K562 (cell line): ENCODE data around the gene GP1BB. TPM values are rescaled to one million over a fixed set of nuclear protein-coding genes. Genes with fewer than 3 reads are reported as not detected.

Experiments
- FOSL1 ChIP-seq: fragments of 200-800 bp; sonication (Bioruptor generic); conservative IDR thresholded peaks from 2 replicates; pipeline ENCODE4 v1.6.1; 2016; ENCODE audit warnings: missing genetic modification characterization, missing compliant biosample characterization
- FOXJ2 ChIP-seq: fragments of 200-800 bp; sonication (Bioruptor generic); IDR thresholded peaks from 2 replicates; pipeline ENCODE4 v1.6.1; 2016; ENCODE audit warnings: missing genetic modification characterization, missing compliant biosample characterization
- HMG20A ChIP-seq: fragments of 450-650 bp; formaldehyde crosslinking; conservative IDR thresholded peaks from 2 replicates; pipeline ENCODE4 v1.4.0; 2020; ENCODE audit warnings: mild to moderate bottlenecking, mixed read lengths
- RBFOX2 ChIP-seq: fragments of 200-400 bp; formaldehyde crosslinking; IDR thresholded peaks from 2 replicates; pipeline ENCODE4 v1.6.1; 2017; ENCODE audit warnings: low read depth, mild to moderate bottlenecking, low read length, moderate library complexity
- SAFB2 ChIP-seq: fragments of 200-400 bp; formaldehyde crosslinking; IDR thresholded peaks from 2 replicates; pipeline ENCODE4 v1.6.1; 2018; ENCODE audit warnings: borderline replicate concordance, low read length, low read depth, moderate library complexity; ENCODE audit not compliant: severe bottlenecking
- SIN3A ChIP-seq, 2 experiments: fragments of 150-350 bp in 1 of 2; IDR thresholded peaks; 2 replicates each; pipeline ENCODE4 v1.6.1; 2011 to 2016; ENCODE audit warnings: borderline replicate concordance in 2 of 2, low read depth in 2 of 2, low read length in 2 of 2, mild to moderate bottlenecking in 2 of 2, moderate library complexity in 2 of 2; ENCODE audit not compliant: control insufficient read depth in 1 of 2
- SPI1 ChIP-seq: IDR thresholded peaks from 2 replicates; pipeline ENCODE4 v1.6.1; 2011; ENCODE audit warnings: low read depth, low read length, control low read depth, borderline replicate concordance
- ZNF282 ChIP-seq: sonication (generic); formaldehyde crosslinking; IDR thresholded peaks from 2 replicates; pipeline ENCODE4 v1.8.1; 2023; ENCODE audit warnings: missing genetic modification reagents
- ZNF75A ChIP-seq: fragments of 450-650 bp; formaldehyde crosslinking; IDR thresholded peaks from 2 replicates; pipeline ENCODE4 v1.4.0; 2020; ENCODE audit warnings: mild to moderate bottlenecking
- polyA plus RNA-seq, 8 experiments: library from polyadenylated mRNA; depleted of rRNA in 4 of 8; stranded (reverse) in 5 of 8; unstranded in 3 of 8; fragments of >200 nt; fragmentation: Nextera tagmentation in 2 of 8; fragmentation: Illumina TruSeq in 1 of 8; extraction: Ambion mirVana in 2 of 8; extraction: Trizol in 1 of 8; gene quantifications; 2 replicates each; pipeline versions ENCODE4 v1.2.1 to v1.2.3, GENCODE V29; 2011 to 2014; ENCODE audit warnings: inconsistent platforms in 1 of 8, missing spikeins in 1 of 8
- total RNA-seq, 7 experiments: library from RNA; depleted of rRNA in 6 of 7; stranded (reverse); fragments of >200 nt in 6 of 7; fragmentation: Illumina TruSeq in 2 of 7; extraction: Trizol in 2 of 7; gene quantifications; 2 replicates each; pipeline versions ENCODE4 v1.2.1 to v1.2.3, GENCODE V29; 2011 to 2021; ENCODE audit warnings: low replicate concordance in 1 of 7
- TF ChIP-seq, protein P1 (sequence below): fragments of 450-650 bp; formaldehyde crosslinking; IDR thresholded peaks from 2 replicates; pipeline ENCODE4 v1.4.0; 2020; ENCODE audit warnings: mild to moderate bottlenecking
- TF ChIP-seq, protein P2 (sequence below): fragments of 450-650 bp; IDR thresholded peaks from 2 replicates; pipeline ENCODE4 v1.6.1; 2016; ENCODE audit warnings: low read depth
- TF ChIP-seq, protein P3 (sequence below): fragments of 200-400 bp; formaldehyde crosslinking; IDR thresholded peaks from 2 replicates; pipeline ENCODE4 v1.6.1; 2017; ENCODE audit warnings: mild to moderate bottlenecking, low read depth, low read length, moderate library complexity
- TF ChIP-seq, protein P4 (sequence below): fragments of 450-650 bp; IDR thresholded peaks from 2 replicates; pipeline ENCODE4 v1.6.1; 2016
- TF ChIP-seq, protein P5 (sequence below): sonication (generic); formaldehyde crosslinking; IDR thresholded peaks from 2 replicates; pipeline ENCODE4 v1.9.0; 2022; ENCODE audit warnings: mild to moderate bottlenecking, missing genetic modification reagents

Gene GP1BB
- total and polyA plus RNA-seq, 9 of the 15 experiments (the other 6 are each of a cell fraction or from before 2014, with no cell fraction given), result 0.69 to 162 (median 2.8) TPM

DNA sequence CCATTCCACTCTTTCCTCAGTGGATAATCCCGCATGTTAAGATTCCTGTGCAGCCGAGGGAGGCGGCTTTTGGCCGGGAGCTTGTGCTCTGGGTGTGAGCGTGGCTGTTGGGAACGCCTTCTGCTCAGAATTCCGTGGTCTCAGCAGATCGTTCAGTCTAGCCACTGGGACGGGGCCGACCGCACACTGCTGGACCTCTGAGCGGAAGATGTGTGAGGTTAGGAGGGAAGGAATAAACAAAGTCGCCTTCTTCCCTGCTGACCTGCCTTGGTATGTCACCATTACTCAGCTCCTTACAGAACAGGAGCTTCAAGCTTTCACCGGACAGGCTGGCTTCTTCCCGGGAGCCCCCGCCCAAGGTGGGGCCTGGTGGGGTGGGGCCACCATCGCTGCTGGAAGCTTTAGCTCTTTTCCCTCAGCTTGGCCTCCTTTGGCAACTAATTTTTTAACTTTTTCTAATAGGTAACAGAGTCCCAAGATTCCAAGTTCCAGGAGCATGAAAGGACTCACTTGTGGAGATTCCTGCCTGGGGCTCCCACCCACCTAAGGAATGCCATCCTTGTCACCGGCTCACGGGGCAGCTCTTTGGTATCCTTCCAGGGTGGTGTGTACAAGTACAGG, 31.5 kb upstream of the GP1BB start (continued):
- TF ChIP-seq, protein P1, sequence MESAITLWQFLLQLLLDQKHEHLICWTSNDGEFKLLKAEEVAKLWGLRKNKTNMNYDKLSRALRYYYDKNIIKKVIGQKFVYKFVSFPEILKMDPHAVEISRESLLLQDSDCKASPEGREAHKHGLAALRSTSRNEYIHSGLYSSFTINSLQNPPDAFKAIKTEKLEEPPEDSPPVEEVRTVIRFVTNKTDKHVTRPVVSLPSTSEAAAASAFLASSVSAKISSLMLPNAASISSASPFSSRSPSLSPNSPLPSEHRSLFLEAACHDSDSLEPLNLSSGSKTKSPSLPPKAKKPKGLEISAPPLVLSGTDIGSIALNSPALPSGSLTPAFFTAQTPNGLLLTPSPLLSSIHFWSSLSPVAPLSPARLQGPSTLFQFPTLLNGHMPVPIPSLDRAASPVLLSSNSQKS (CRISPR knock-in tag), result no peak
- TF ChIP-seq FOXJ2 (tag) (no peak), SPI1 (no peak), SIN3A (IDR thresholded peaks at IDR 0.05; ENCODE audit: borderline replicate concordance in 2 of 2, control insufficient read depth in 1 of 2, low read depth in 2 of 2, low read length in 2 of 2) (no peak), ZNF75A (CRISPR knock-in tag) (no peak), RBFOX2 (peak; percentile 69), ZNF282 (CRISPR knock-in tag) (no peak), HMG20A (CRISPR knock-in tag) (no peak), FOSL1 (tag) (no peak), SAFB2 (no peak)
- TF ChIP-seq, protein P2, sequence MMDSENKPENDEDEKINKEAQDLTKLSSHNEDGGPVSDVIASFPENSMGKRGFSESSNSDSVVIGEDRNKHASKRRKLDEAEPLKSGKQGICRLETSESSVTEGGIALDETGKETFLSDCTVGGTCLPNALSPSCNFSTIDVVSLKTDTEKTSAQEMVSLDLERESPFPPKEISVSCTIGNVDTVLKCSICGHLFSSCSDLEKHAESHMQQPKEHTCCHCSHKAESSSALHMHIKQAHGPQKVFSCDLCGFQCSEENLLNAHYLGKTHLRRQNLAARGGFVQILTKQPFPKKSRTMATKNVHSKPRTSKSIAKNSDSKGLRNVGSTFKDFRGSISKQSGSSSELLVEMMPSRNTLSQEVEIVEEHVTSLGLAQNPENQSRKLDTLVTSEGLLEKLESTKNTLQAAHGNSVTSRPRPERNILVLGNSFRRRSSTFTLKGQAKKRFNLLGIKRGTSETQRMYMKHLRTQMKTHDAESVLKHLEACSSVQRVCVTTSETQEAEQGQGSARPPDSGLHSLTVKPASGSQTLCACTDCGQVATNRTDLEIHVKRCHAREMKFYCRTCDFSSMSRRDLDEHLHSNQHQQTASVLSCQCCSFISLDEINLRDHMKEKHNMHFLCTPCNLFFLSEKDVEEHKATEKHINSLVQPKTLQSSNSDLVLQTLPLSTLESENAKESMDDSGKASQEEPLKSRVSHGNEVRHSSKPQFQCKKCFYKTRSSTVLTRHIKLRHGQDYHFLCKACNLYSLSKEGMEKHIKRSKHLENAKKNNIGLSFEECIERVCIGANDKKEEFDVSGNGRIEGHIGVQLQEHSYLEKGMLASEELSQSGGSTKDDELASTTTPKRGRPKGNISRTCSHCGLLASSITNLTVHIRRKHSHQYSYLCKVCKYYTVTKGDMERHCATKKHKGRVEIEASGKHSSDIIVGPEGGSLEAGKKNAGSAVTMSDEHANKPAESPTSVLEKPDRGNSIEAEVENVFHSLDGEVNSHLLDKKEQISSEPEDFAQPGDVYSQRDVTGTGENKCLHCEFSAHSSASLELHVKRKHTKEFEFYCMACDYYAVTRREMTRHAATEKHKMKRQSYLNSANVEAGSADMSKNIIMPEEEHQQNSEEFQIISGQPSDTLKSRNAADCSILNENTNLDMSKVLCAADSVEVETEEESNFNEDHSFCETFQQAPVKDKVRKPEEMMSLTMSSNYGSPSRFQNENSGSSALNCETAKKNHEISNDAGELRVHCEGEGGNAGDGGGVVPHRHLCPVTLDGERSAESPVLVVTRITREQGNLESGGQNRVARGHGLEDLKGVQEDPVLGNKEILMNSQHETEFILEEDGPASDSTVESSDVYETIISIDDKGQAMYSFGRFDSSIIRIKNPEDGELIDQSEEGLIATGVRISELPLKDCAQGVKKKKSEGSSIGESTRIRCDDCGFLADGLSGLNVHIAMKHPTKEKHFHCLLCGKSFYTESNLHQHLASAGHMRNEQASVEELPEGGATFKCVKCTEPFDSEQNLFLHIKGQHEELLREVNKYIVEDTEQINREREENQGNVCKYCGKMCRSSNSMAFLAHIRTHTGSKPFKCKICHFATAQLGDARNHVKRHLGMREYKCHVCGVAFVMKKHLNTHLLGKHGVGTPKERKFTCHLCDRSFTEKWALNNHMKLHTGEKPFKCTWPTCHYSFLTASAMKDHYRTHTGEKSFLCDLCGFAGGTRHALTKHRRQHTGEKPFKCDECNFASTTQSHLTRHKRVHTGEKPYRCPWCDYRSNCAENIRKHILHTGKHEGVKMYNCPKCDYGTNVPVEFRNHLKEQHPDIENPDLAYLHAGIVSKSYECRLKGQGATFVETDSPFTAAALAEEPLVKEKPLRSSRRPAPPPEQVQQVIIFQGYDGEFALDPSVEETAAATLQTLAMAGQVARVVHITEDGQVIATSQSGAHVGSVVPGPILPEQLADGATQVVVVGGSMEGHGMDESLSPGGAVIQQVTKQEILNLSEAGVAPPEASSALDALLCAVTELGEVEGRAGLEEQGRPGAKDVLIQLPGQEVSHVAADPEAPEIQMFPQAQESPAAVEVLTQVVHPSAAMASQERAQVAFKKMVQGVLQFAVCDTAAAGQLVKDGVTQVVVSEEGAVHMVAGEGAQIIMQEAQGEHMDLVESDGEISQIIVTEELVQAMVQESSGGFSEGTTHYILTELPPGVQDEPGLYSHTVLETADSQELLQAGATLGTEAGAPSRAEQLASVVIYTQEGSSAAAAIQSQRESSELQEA, result no peak
- TF ChIP-seq, protein P3, sequence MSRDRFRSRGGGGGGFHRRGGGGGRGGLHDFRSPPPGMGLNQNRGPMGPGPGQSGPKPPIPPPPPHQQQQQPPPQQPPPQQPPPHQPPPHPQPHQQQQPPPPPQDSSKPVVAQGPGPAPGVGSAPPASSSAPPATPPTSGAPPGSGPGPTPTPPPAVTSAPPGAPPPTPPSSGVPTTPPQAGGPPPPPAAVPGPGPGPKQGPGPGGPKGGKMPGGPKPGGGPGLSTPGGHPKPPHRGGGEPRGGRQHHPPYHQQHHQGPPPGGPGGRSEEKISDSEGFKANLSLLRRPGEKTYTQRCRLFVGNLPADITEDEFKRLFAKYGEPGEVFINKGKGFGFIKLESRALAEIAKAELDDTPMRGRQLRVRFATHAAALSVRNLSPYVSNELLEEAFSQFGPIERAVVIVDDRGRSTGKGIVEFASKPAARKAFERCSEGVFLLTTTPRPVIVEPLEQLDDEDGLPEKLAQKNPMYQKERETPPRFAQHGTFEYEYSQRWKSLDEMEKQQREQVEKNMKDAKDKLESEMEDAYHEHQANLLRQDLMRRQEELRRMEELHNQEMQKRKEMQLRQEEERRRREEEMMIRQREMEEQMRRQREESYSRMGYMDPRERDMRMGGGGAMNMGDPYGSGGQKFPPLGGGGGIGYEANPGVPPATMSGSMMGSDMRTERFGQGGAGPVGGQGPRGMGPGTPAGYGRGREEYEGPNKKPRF, result no peak
- TF ChIP-seq, protein P4, sequence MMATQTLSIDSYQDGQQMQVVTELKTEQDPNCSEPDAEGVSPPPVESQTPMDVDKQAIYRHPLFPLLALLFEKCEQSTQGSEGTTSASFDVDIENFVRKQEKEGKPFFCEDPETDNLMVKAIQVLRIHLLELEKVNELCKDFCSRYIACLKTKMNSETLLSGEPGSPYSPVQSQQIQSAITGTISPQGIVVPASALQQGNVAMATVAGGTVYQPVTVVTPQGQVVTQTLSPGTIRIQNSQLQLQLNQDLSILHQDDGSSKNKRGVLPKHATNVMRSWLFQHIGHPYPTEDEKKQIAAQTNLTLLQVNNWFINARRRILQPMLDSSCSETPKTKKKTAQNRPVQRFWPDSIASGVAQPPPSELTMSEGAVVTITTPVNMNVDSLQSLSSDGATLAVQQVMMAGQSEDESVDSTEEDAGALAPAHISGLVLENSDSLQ, result peak; percentile 48; the same call in 1 of the 2 replicates
- TF ChIP-seq, protein P5, sequence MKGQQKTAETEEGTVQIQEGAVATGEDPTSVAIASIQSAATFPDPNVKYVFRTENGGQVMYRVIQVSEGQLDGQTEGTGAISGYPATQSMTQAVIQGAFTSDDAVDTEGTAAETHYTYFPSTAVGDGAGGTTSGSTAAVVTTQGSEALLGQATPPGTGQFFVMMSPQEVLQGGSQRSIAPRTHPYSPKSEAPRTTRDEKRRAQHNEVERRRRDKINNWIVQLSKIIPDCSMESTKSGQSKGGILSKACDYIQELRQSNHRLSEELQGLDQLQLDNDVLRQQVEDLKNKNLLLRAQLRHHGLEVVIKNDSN, result no peak
